ENCODE measurements around the gene THUMPD3. TPM values are rescaled to one million over a fixed set of nuclear protein-coding genes. Genes with fewer than 3 reads are reported as not detected.

The THUMPD3 gene
- total RNA-seq, 4 donors from 2014 or later, result 5.4 to 26.9 (median 19.4) TPM

- H3K36me3 ChIP-seq, result peaks cover 0 to 7% (median 0%) of the 10 kb centered on the region in 4 donors
- H3K27me3 ChIP-seq, result no peaks in the 10 kb centered on the region
- in situ Hi-C loops (cut with MboI; ENCODE audit: low pct_ligation_motif_present in 1 of 4, low pct_unique_long_range_greater_than_20kb in 1 of 4, low sequenced_read_pairs in 3 of 4), result no loop called here
- TF ChIP-seq POLR2A (IDR thresholded peaks at IDR 0.05) (no peak), POLR2AphosphoS5 (IDR thresholded peaks at IDR 0.05) (peak in 1 of 3 donors; percentile 25), CTCF (IDR thresholded peaks at IDR 0.05) (no peak), EP300 (IDR thresholded peaks at IDR 0.05; ENCODE audit: low read depth) (no peak)
- WGBS, 2 donors (ENCODE audit: low coverage in 1 of 2), result 1 to 10% methylated on average over 2 to 29 of the region's 47 CpGs
- peak overlapping the region; percentile 75 to 98 (median 88) for H3K4me3 ChIP-seq
- no peaks in the 10 kb centered on the region for H3K9me3 ChIP-seq
- H3K4me1 ChIP-seq, result peaks cover 53 to 71% (median 62%) of the 10 kb centered on the region in 4 donors
- peak; percentile 56 for DNase-seq
- intact Hi-C loops (cut with DNase I; ENCODE audit: low total_unique reads), result no loop called here
- H3K27ac ChIP-seq, result peak overlapping the region; percentile 98 to 99 (median 98)
These were observed 35.2 kb downstream of the THUMPD3 start for GRCh38 chr3:9397906-9398699.

- no peaks in the 10 kb centered on the region for H3K27me3 ChIP-seq
- no peak for DNase-seq
- H3K9me3 ChIP-seq, result no peaks in the 10 kb centered on the region
- intact Hi-C loops (cut with DNase I; ENCODE audit: low total_unique reads) (no loop called here), in situ Hi-C loops (cut with MboI; ENCODE audit: low pct_ligation_motif_present in 1 of 4, low pct_unique_long_range_greater_than_20kb in 1 of 4, low sequenced_read_pairs in 3 of 4) (no loop called here)
- peaks cover 0 to 7% (median 0%) of the 10 kb centered on the region in 4 donors for H3K36me3 ChIP-seq
- H3K4me1 ChIP-seq, result peaks cover 54 to 71% (median 64%) of the 10 kb centered on the region in 4 donors
- no peak for TF ChIP-seq EP300 (IDR thresholded peaks at IDR 0.05; ENCODE audit: low read depth)
- TF ChIP-seq POLR2AphosphoS5 (IDR thresholded peaks at IDR 0.05), result no peak
- TF ChIP-seq POLR2A (IDR thresholded peaks at IDR 0.05), result no peak
- TF ChIP-seq CTCF (IDR thresholded peaks at IDR 0.05), result no peak
- H3K4me3 ChIP-seq, result peak overlapping the region; percentile 75 to 98 (median 88)
- WGBS, 2 donors (ENCODE audit: low coverage in 1 of 2), result 0 to 2% methylated on average over 7 of the region's 7 CpGs
- peak overlapping the region; percentile 98 to 99 (median 98) for H3K27ac ChIP-seq
These were observed 36.0 kb downstream of the THUMPD3 start for GRCh38 chr3:9398700-9399336.

- peak overlapping the region in 3 of 4 donors; percentile 75 to 91 (median 86) for H3K4me3 ChIP-seq
- in situ Hi-C loops (cut with MboI; ENCODE audit: low pct_ligation_motif_present in 1 of 4, low pct_unique_long_range_greater_than_20kb in 1 of 4, low sequenced_read_pairs in 3 of 4), result no loop called here
- H3K36me3 ChIP-seq, result peaks cover 0 to 7% (median 0%) of the 10 kb centered on the region in 4 donors
- 0 to 2% methylated on average over 2 of the region's 2 CpGs for WGBS, 2 donors (ENCODE audit: low coverage in 1 of 2)
- H3K4me1 ChIP-seq, result peaks cover 51 to 71% (median 63%) of the 10 kb centered on the region in 4 donors
- TF ChIP-seq EP300 (IDR thresholded peaks at IDR 0.05; ENCODE audit: low read depth) (no peak), CTCF (IDR thresholded peaks at IDR 0.05) (no peak), POLR2A (IDR thresholded peaks at IDR 0.05) (no peak), POLR2AphosphoS5 (IDR thresholded peaks at IDR 0.05) (no peak)
- H3K27me3 ChIP-seq, result no peaks in the 10 kb centered on the region
- intact Hi-C loops (cut with DNase I; ENCODE audit: low total_unique reads), result no loop called here
- peak overlapping the region; percentile 98 to 99 (median 98) for H3K27ac ChIP-seq
- DNase-seq, result no peak
- no peaks in the 10 kb centered on the region for H3K9me3 ChIP-seq
These were observed 36.5 kb downstream of the THUMPD3 start for GRCh38 chr3:9399337-9399703.

GRCh38 chr3:9399746-9400145 is 36.9 kb downstream of the THUMPD3 start:
- H3K36me3 ChIP-seq, result peaks cover 0 to 4% (median 0%) of the 10 kb centered on the region in 4 donors
- peak in 1 of 5 experiments; percentile 3 for TF ChIP-seq CTCF (IDR thresholded peaks at IDR 0.05)
- peak; percentile 34 for TF ChIP-seq POLR2A (IDR thresholded peaks at IDR 0.05)
- TF ChIP-seq POLR2AphosphoS5 (IDR thresholded peaks at IDR 0.05), result peak; percentile 59 to 67 (median 63)
- TF ChIP-seq EP300 (IDR thresholded peaks at IDR 0.05; ENCODE audit: low read depth), result no peak
- 0% methylated on average over 2 to 3 of the region's 3 CpGs for WGBS, 2 donors (ENCODE audit: low coverage in 1 of 2)
- H3K4me3 ChIP-seq, result peak overlapping the region in 3 of 4 donors; percentile 75 to 91 (median 86)
- intact Hi-C loops (cut with DNase I; ENCODE audit: low total_unique reads), result no loop called here
- H3K4me1 ChIP-seq, result peaks cover 51 to 71% (median 62%) of the 10 kb centered on the region in 4 donors
- in situ Hi-C loops (cut with MboI; ENCODE audit: low pct_ligation_motif_present in 1 of 4, low pct_unique_long_range_greater_than_20kb in 1 of 4, low sequenced_read_pairs in 3 of 4), result no loop called here
- H3K9me3 ChIP-seq, result no peaks in the 10 kb centered on the region
- DNase-seq, result peak; percentile 72
- H3K27me3 ChIP-seq, result no peaks in the 10 kb centered on the region
- H3K27ac ChIP-seq, result peak overlapping the region; percentile 98 to 99 (median 98)

All from transverse colon (tissue), 4 donors.